Neural cell (in vitro differentiated cells): ENCODE measurements around the gene LMO1. TPM values are rescaled to one million over a fixed set of nuclear protein-coding genes. Genes with fewer than 3 reads are reported as not detected.
A peak's percentile ranks its signal among the peaks of the same experiment; 100 is the strongest.

Source experiments
- H2AFZ ChIP-seq: fragments of 200-600, 300-800 bp; sonication (generic), shearing (Covaris generic); 2 replicates; pipeline ENCODE4 v1.6.0; 2014; ENCODE audit warnings: low read depth, mild to moderate bottlenecking, antibody characterized with exemption, low read length, moderate library complexity
- H3F3A ChIP-seq: fragments of 200-600 bp; shearing (Covaris generic); 2 replicates; pipeline ENCODE4 v1.6.1; 2016; ENCODE audit warnings: mild to moderate bottlenecking, moderate library complexity, mixed read lengths, antibody characterized with exemption, low read length; ENCODE audit not compliant: insufficient read depth, poor library complexity, severe bottlenecking
- H3K27ac ChIP-seq: fragments of 200-600, 300-800 bp; sonication (generic), shearing (Covaris generic); 2 replicates; pipeline ENCODE4 v1.5.1; 2014; ENCODE audit warnings: mild to moderate bottlenecking, low read length, moderate library complexity
- H3K27me3 ChIP-seq: fragments of 300-800, 200-600 bp; sonication (generic), shearing (Covaris generic); 2 replicates; pipeline ENCODE4 v1.6.0; 2014; ENCODE audit warnings: mild to moderate bottlenecking, low read depth, low read length, moderate library complexity; ENCODE audit not compliant: insufficient read depth
- H3K36me3 ChIP-seq: fragments of 300-800, 200-600 bp; sonication (generic), shearing (Covaris generic); 2 replicates; pipeline ENCODE4 v1.5.1; 2014; ENCODE audit warnings: mild to moderate bottlenecking, antibody characterized with exemption, low read length, moderate library complexity; ENCODE audit not compliant: insufficient read depth
- H3K4me2 ChIP-seq: fragments of 300-800, 200-600 bp; sonication (generic), shearing (Covaris generic); 2 replicates; pipeline ENCODE4 v1.6.0; 2014; ENCODE audit warnings: mild to moderate bottlenecking, low read length
- H3K4me3 ChIP-seq: fragments of 300-800, 200-600 bp; sonication (generic), shearing (Covaris generic); 2 replicates; pipeline ENCODE4 v1.5.1; 2014; ENCODE audit warnings: mild to moderate bottlenecking, low read length, moderate library complexity
- H3K79me2 ChIP-seq: fragments of 200-600 bp; shearing (Covaris generic); replicated peaks from 2 replicates; pipeline ENCODE4 v1.6.0; 2014; ENCODE audit warnings: mild to moderate bottlenecking, low read length, moderate library complexity; ENCODE audit not compliant: insufficient read depth
- H3K9ac ChIP-seq: fragments of 300-800, 200-600 bp; sonication (generic), shearing (Covaris generic); 2 replicates; pipeline ENCODE4 v1.6.1; 2016; ENCODE audit warnings: mild to moderate bottlenecking, low read length, mixed read lengths
- H3K9me2 ChIP-seq: fragments of 200-600 bp; shearing (Covaris generic); 2 replicates; pipeline ENCODE4 v1.6.1; 2016; ENCODE audit warnings: mild to moderate bottlenecking, low read length, mixed read lengths; ENCODE audit not compliant: insufficient read depth
- H3K9me3 ChIP-seq: fragments of 200-600, 300-800 bp; sonication (generic), shearing (Covaris generic); 2 replicates; pipeline ENCODE4 v1.6.1; 2016; ENCODE audit warnings: mild to moderate bottlenecking, mixed run types, low read length, moderate library complexity, mixed read lengths
- H4K20me1 ChIP-seq: fragments of 200-600 bp; shearing (Covaris generic); 2 replicates; pipeline ENCODE4 v1.6.1; 2016; ENCODE audit warnings: mild to moderate bottlenecking, mixed run types; ENCODE audit not compliant: insufficient read depth
- EP300 ChIP-seq: fragments of 450-650 bp; conservative IDR thresholded peaks from 2 replicates; pipeline ENCODE4 v1.6.1; 2014; ENCODE audit warnings: antibody characterized with exemption, mild to moderate bottlenecking, moderate library complexity; ENCODE audit not compliant: poor library complexity, severe bottlenecking
- EZH2 ChIP-seq: fragments of 200-600, 300-800 bp; shearing (Covaris generic), sonication (generic); IDR thresholded peaks from 2 replicates; pipeline ENCODE4 v1.6.1; 2014; ENCODE audit warnings: antibody characterized with exemption, low read length, borderline replicate concordance, mild to moderate bottlenecking; ENCODE audit not compliant: insufficient read depth, poor library complexity, severe bottlenecking
- MXI1 ChIP-seq: fragments of 450-650 bp; conservative IDR thresholded peaks from 2 replicates; pipeline ENCODE4 v1.6.1; 2014; ENCODE audit warnings: antibody characterized with exemption, mild to moderate bottlenecking; ENCODE audit not compliant: poor library complexity, severe bottlenecking
- POLR2AphosphoS5 ChIP-seq: IDR thresholded peaks from 2 replicates; pipeline ENCODE4 v1.6.1; 2012
- RAD21 ChIP-seq: fragments of 450-650 bp; conservative IDR thresholded peaks from 2 replicates; pipeline ENCODE4 v1.6.1; 2014; ENCODE audit warnings: antibody characterized with exemption, mild to moderate bottlenecking, moderate library complexity
- SMC3 ChIP-seq: fragments of 450-650 bp; conservative IDR thresholded peaks from 2 replicates; pipeline ENCODE4 v1.6.1; 2014; ENCODE audit warnings: antibody characterized with exemption, mild to moderate bottlenecking, moderate library complexity; ENCODE audit not compliant: poor library complexity
- TAF1 ChIP-seq: IDR thresholded peaks from 2 replicates; pipeline ENCODE4 v1.6.1; 2012; ENCODE audit warnings: low read depth
- polyA plus RNA-seq: library from polyadenylated mRNA; depleted of rRNA; stranded (reverse); fragments of >200 nt; gene quantifications from 2 replicates; pipeline ENCODE4 v1.2.3, GENCODE V29; 2014
- TF ChIP-seq, protein P1 (sequence below): fragments of 450-650 bp; IDR thresholded peaks from 2 replicates; pipeline ENCODE4 v1.5.1; 2014; ENCODE audit warnings: antibody characterized with exemption, mild to moderate bottlenecking, moderate library complexity; ENCODE audit not compliant: poor library complexity, severe bottlenecking
- TF ChIP-seq, protein P2 (sequence below): IDR thresholded peaks from 2 replicates; pipeline ENCODE4 v1.6.1; 2012; ENCODE audit warnings: borderline replicate concordance

Gene LMO1
- polyA plus RNA-seq, 1 donor from 2014 or later, result 4.4 TPM

DNA sequence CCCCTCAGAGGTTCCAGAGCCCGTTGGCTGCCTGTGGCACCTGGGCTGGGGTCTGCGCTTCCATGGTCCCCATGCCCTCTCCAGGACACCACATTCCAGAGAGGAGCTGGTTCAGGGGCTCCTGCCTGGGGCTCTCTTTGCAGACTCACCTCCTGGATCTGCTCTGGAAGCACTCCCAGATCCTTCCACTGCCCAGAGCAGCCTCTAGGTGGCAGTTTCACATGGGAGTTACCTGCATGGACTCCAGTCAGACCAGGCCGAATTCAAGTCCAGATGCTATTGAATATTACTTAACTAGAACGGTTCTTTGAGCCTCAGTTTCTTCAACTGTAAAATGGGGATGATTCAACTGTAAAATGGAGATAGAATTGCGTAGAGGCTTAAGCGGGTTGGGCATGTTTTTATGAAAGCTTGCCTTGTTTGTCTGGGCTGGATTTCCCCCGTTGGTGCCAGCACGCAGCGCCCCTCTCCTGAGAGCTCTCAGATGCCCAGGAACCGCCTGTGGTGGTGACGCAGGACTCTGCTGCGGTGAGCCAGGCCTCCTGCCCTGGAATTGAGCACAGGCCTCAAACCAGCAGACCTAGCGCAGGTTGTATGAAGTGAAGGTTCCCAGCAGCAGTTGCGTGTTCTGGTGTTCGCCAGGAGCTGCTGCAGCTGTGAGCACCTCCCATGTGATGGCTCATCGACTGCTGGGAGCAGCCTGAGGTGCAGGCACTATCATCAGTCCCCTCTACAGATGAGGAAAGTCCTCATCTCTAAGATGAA is 44.2 kb downstream of the LMO1 start:
- Histone ChIP-seq H3K9me2 (no peaks in the 10 kb centered on the region), H3K9ac (no peak overlapping the region), H3F3A (no peaks in the 10 kb centered on the region), H3K9me3 (no peaks in the 10 kb centered on the region), H4K20me1 (no peaks in the 10 kb centered on the region), H3K4me2 (no peak overlapping the region), H3K36me3 (no peaks in the 10 kb centered on the region), H3K79me2 (no peaks in the 10 kb centered on the region), H2AFZ (no peak overlapping the region), H3K27me3 (no peaks in the 10 kb centered on the region), H3K4me3 (no peak overlapping the region), H3K27ac (no peak overlapping the region)
- TF ChIP-seq SMC3 (peak; percentile 16), TAF1 (no peak)
- TF ChIP-seq, protein P1, sequence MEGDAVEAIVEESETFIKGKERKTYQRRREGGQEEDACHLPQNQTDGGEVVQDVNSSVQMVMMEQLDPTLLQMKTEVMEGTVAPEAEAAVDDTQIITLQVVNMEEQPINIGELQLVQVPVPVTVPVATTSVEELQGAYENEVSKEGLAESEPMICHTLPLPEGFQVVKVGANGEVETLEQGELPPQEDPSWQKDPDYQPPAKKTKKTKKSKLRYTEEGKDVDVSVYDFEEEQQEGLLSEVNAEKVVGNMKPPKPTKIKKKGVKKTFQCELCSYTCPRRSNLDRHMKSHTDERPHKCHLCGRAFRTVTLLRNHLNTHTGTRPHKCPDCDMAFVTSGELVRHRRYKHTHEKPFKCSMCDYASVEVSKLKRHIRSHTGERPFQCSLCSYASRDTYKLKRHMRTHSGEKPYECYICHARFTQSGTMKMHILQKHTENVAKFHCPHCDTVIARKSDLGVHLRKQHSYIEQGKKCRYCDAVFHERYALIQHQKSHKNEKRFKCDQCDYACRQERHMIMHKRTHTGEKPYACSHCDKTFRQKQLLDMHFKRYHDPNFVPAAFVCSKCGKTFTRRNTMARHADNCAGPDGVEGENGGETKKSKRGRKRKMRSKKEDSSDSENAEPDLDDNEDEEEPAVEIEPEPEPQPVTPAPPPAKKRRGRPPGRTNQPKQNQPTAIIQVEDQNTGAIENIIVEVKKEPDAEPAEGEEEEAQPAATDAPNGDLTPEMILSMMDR, result peak; percentile 31

DNA sequence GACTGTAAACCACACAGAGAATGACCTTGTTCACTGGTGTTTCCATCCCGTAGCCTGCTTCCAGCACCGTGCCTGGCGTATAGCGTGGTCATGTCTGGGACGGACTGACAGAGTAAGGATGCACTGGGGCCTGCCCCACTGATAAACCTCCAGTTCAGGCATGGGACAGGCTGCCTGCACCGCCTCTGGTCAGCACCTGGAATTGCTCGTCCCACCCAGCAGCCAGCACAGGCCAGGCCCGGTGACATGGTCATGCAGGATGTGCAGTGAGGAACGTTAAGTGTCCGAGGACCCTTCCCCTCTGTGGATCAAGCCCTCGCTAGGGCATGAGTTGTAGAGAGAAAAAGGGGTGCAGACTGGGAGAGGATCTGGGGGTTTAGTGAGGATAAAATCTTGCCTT is 44.8 kb downstream of the LMO1 start:
- no peak overlapping the region for H2AFZ ChIP-seq
- H3K9me2 ChIP-seq, result no peaks in the 10 kb centered on the region
- no peaks in the 10 kb centered on the region for H3K79me2 ChIP-seq
- no peak overlapping the region for H3K27ac ChIP-seq
- no peaks in the 10 kb centered on the region for H3K36me3 ChIP-seq
- H3K27me3 ChIP-seq, result no peaks in the 10 kb centered on the region
- no peaks in the 10 kb centered on the region for H3K9me3 ChIP-seq
- H3K4me3 ChIP-seq, result no peak overlapping the region
- no peaks in the 10 kb centered on the region for H3F3A ChIP-seq
- no peak overlapping the region for H3K9ac ChIP-seq
- no peak overlapping the region for H3K4me2 ChIP-seq
- no peaks in the 10 kb centered on the region for H4K20me1 ChIP-seq
- TF ChIP-seq, protein P1, result no peak

DNA sequence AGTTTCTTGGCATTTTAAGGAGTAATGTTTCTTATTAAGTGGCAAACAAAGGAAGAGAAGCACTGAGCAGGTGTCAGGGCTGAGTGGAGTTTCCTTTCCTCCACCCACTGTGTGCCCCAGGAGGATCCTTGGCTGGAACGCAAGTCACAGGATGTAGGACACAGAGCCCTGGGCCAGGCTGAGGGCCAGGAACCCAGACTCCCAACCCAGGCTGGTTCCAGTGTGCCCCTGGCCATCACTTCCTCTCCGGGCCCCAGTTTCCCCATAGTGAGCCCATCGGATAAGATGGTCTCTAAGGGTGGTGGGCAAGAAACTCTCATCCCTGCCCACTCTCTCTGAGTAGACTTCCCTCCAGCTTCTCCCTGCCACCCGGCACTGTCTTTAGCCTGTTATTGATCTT is 45.3 kb downstream of the LMO1 start:
- Histone ChIP-seq H4K20me1 (no peaks in the 10 kb centered on the region), H2AFZ (no peak overlapping the region), H3K4me2 (no peak overlapping the region), H3K9me3 (no peaks in the 10 kb centered on the region), H3K27me3 (no peaks in the 10 kb centered on the region), H3K9me2 (no peaks in the 10 kb centered on the region), H3K79me2 (no peaks in the 10 kb centered on the region), H3F3A (no peaks in the 10 kb centered on the region), H3K27ac (no peak overlapping the region), H3K36me3 (no peaks in the 10 kb centered on the region), H3K9ac (no peak overlapping the region), H3K4me3 (no peak overlapping the region)
- TF ChIP-seq, protein P2, sequence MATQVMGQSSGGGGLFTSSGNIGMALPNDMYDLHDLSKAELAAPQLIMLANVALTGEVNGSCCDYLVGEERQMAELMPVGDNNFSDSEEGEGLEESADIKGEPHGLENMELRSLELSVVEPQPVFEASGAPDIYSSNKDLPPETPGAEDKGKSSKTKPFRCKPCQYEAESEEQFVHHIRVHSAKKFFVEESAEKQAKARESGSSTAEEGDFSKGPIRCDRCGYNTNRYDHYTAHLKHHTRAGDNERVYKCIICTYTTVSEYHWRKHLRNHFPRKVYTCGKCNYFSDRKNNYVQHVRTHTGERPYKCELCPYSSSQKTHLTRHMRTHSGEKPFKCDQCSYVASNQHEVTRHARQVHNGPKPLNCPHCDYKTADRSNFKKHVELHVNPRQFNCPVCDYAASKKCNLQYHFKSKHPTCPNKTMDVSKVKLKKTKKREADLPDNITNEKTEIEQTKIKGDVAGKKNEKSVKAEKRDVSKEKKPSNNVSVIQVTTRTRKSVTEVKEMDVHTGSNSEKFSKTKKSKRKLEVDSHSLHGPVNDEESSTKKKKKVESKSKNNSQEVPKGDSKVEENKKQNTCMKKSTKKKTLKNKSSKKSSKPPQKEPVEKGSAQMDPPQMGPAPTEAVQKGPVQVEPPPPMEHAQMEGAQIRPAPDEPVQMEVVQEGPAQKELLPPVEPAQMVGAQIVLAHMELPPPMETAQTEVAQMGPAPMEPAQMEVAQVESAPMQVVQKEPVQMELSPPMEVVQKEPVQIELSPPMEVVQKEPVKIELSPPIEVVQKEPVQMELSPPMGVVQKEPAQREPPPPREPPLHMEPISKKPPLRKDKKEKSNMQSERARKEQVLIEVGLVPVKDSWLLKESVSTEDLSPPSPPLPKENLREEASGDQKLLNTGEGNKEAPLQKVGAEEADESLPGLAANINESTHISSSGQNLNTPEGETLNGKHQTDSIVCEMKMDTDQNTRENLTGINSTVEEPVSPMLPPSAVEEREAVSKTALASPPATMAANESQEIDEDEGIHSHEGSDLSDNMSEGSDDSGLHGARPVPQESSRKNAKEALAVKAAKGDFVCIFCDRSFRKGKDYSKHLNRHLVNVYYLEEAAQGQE, result no peak
- no peak for TF ChIP-seq TAF1
- no peak for TF ChIP-seq MXI1
- no peak for TF ChIP-seq SMC3
- TF ChIP-seq RAD21, result no peak
- TF ChIP-seq, protein P1, result no peak
- TF ChIP-seq EZH2, result no peak
- no peak for TF ChIP-seq EP300
- TF ChIP-seq POLR2AphosphoS5, result no peak
